ENCODE results near the gene DNAAF5. TPM values are rescaled to one million over a fixed set of nuclear protein-coding genes. Genes with fewer than 3 reads are reported as not detected.
"Not testable (repeated sequence)": the region's sequence is repeated elsewhere in the genome, so short reads cannot be mapped to it uniquely, and the experiment has no call there.

DNAAF5 gene
- total RNA-seq, 1 donor from 2014 or later, result 38.2 TPM

DNA sequence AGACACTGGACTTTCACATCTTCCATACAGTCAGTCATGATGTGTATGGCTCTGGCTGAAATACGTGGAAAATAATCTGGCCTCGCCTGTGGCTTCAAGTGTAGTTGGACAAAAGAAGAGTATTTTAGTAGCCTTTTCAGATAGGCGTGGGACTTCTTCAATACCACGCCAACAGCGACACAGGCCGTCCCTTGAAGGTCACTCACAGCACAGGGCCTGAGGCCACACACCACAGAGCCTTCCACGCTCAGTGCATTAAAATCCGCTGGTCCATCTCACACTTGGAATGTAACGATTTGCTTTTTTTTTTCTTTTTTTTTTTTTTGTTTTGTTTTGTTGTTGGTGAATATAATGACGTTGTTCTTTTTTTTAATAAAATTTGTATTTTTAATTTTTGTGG lies 54.0 kb downstream of the DNAAF5 start:
- no peak for DNase-seq (ENCODE audit: low read depth)

- DNase-seq (ENCODE audit: low read depth), result peak; percentile 13
Measured at GRCh38 chr7:781186-781849, 54.8 kb downstream of the DNAAF5 start.

GRCh38 chr7:781936-782529 lies 55.5 kb downstream of the DNAAF5 start:
- no peak for DNase-seq (ENCODE audit: low read depth)

- no peak for DNase-seq (ENCODE audit: low read depth)
Measured at GRCh38 chr7:782718-783449, 56.4 kb downstream of the DNAAF5 start.

GRCh38 chr7:783556-784490 lies 57.3 kb downstream of the DNAAF5 start:
- no peak for DNase-seq (ENCODE audit: low read depth)

GRCh38 chr7:784971-785370 lies 58.5 kb downstream of the DNAAF5 start:
- DNase-seq (ENCODE audit: low read depth), result no peak

DNA sequence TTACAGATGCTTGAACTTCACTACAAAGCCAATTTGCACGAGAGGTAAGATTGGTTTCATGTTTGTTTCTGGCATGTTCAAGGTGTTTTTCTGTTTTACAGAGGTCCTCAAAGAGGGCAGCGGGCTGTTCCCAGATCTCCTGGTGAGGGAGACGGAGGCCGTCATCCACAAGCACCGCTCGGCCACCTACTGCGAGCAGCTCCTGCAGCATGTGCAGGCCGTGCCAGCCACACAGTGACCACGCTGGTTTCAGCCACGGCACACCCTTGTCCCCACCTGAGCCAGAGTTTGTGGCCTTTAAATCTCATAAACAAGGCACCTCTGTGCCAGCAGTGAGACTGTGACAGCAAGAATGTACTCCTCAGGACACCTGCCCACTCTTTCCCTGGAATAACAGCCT lies 58.9 kb downstream of the DNAAF5 start:
- DNase-seq (ENCODE audit: low read depth), result no peak

- peak; percentile 73 for DNase-seq (ENCODE audit: low read depth)
Measured at GRCh38 chr7:786472-787255, 60.2 kb downstream of the DNAAF5 start.

DNA sequence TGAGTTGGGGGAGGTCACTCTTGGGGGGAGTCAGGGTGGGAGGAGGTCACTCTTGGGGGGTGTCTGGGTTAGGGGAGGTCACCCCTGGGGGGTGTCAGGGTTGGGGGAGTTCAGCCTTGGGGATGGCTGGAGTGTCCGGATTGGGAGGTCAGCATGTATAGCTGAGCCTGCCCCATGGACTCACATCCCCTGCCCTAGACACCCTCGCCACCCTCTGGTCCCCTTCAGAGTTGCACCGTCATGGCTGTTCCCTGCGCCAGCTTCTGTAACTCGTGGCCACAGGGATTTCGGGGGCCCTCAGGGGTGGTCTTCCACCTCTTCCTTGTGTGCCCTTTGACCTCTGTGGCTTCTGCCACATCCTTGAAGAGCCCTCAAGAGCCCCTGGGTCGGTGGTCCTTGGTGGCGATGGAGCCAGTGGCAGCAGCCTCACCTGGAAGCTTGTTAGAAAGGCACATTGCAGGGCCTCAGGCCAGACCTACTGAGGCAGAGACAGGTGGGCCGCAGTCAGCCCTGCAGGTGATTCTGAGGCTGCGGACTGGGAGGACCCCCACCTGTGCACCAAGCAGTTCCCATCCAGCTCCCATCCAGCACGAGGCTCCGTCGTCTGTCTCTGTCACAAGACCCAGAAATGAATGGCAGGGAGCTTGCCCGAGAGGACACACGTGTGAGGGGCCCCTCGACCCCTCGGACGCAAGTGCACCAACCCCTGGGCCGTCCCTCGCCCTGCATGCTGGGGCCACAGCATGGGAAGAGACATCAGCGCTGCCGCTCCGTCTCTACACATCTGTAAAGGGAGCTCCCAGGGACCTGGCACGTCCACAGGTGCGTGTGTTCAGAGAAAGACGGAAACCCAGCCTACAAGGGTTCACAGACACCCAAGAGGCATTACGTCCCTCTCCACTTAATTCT lies 61.1 kb downstream of the DNAAF5 start:
- no peak for DNase-seq (ENCODE audit: low read depth)

DNA sequence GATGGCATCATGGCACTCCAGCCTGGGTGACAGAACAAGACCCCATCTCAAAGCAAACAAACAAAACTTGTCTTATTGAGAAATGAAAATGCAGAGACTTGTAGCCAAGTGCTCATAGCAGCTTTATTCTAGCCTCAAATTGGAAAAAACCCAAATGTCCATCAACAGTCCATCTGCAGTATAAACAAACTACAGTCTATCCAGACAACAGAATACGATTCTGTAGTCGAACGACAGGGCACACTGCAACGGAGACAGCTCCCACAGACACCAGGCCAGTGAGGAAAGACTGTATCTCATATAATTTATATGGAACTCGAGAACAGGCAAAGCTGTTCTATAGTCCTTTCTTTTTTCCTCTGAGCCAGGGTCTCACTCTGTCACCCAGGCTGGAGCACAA lies 65.0 kb downstream of the DNAAF5 start:
- DNase-seq (ENCODE audit: low read depth), result no peak

GRCh38 chr7:794207-794606 lies 67.7 kb downstream of the DNAAF5 start:
- no peak for DNase-seq (ENCODE audit: low read depth)

GRCh38 chr7:794671-795329 lies 68.3 kb downstream of the DNAAF5 start:
- no peak for DNase-seq (ENCODE audit: low read depth)

DNA sequence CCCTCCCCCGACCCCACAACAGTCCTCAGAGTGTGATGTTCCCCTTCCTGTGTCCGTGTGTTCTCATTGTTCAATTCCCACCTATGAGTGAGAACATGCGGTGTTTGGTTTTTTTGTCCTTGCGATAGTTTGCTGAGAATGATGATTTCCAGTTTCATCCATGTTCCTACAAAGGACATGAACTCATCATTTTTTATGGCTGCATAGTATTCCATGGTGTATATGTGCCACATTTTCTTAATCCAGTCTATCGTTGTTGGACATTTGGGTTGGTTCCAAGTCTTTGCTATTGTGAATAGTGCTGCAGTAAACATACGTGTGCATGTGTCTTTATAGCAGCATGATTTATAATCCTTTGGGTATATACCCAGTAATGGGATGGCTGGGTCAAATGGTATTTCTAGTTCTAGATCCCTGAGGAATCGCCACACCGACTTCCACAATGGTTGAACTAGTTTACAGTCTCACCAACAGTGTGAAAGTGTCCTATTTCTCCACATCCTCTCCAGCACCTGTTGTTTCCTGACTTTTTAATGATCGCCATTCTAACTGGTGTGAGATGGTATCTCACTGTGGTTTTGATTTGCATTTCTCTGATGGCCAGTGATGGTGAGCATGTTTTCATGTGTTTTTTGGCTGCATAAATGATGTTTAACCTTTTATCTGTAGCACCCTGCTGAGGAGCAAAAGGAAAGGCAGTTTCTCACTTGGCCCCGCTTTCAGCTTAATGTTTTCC lies 70.1 kb downstream of the DNAAF5 start:
- DNase-seq (ENCODE audit: low read depth), result not testable (repeated sequence)

- no peak for DNase-seq (ENCODE audit: low read depth)
Measured at GRCh38 chr7:798921-799470, 72.5 kb downstream of the DNAAF5 start.

DNA sequence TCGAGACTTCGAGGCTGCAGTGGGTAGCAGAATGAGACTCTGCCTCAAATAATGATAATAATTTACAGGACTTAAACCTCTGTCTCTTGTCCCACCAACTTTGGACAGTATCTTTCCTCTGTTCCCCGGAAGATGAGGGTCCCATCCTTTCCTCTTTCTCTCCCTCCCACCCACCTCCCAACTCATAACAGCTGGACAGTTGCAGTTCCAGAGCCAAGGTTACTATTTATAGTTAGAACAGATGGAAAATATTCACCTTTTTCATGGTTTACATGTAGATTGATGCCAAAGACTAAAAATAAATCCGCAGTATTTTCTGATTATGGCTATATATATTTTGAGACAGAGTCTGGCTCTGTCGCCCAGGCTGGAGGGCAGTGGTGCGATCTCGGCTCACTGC lies 74.2 kb downstream of the DNAAF5 start:
- DNase-seq (ENCODE audit: low read depth), result no peak

DNA sequence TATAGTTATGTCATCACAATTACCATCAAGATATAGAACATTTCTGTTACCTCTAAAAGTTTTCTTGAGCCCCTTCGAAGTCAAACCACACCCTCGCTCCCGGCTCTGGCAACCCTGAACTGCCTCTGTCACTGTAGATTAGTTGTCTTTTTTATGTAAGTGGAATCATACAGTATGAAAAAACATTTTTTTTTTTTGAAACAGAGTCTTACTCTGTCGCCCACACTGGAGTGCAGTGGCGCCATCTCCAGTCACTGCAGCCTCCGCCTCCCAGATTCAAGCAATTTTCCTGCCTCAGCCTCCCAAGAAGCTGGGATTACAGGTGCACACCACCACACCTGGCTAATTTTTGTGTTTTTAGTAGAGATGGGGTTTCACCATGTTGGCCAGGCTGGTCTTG lies 74.9 kb downstream of the DNAAF5 start:
- not testable (repeated sequence) for DNase-seq (ENCODE audit: low read depth)

- no peak for DNase-seq (ENCODE audit: low read depth)
Measured at GRCh38 chr7:801940-802381, 75.5 kb downstream of the DNAAF5 start.
